DOHH2 (cell line): Measurements from ENCODE around the gene PGBD5.

ENCODE experiments used
- H3F3A ChIP-seq: fragments of 200-600 bp; sonication (generic), shearing (Covaris generic); 2 replicates; pipeline ENCODE4 v1.6.0; 2016; ENCODE audit warnings: antibody characterized with exemption, mild to moderate bottlenecking; ENCODE audit not compliant: control insufficient read depth, insufficient read depth
- H3K27ac ChIP-seq: fragments of 200-600 bp; sonication (generic); 2 replicates; pipeline ENCODE4 v1.5.1; 2014; ENCODE audit warnings: low read depth, mild to moderate bottlenecking, low read length, moderate library complexity
- H3K27me3 ChIP-seq: fragments of 200-600 bp; sonication (generic); 2 replicates; pipeline ENCODE4 v1.6.1; 2014; ENCODE audit warnings: mild to moderate bottlenecking, low read length, mixed read lengths; ENCODE audit not compliant: control insufficient read depth
- H3K36me3 ChIP-seq: fragments of 200-600 bp; sonication (generic); 2 replicates; pipeline ENCODE4 v1.6.1; 2014; ENCODE audit warnings: mild to moderate bottlenecking, low read length, moderate library complexity, mixed read lengths; ENCODE audit not compliant: control insufficient read depth
- H3K4me1 ChIP-seq: fragments of 200-600 bp; sonication (generic); 2 replicates; pipeline ENCODE4 v1.6.1; 2014; ENCODE audit warnings: mild to moderate bottlenecking, low read length, mixed read lengths; ENCODE audit not compliant: control insufficient read depth
- H3K4me2 ChIP-seq: fragments of 200-600 bp; sonication (generic); 2 replicates; pipeline ENCODE4 v1.6.0; 2014; ENCODE audit warnings: mild to moderate bottlenecking, low read length, moderate library complexity
- H3K4me3 ChIP-seq: fragments of 200-600 bp; sonication (generic); 2 replicates; pipeline ENCODE4 v1.5.1; 2014; ENCODE audit warnings: mild to moderate bottlenecking, low read length, mixed read lengths
- H3K79me2 ChIP-seq: fragments of 200-600 bp; sonication (generic); 2 replicates; pipeline ENCODE4 v1.6.1; 2014; ENCODE audit warnings: mild to moderate bottlenecking, low read length, mixed read lengths; ENCODE audit not compliant: control insufficient read depth
- H3K9me2 ChIP-seq: fragments of 200-600 bp; sonication (generic); replicated peaks from 2 replicates; pipeline ENCODE4 v1.6.1; 2014; ENCODE audit warnings: mild to moderate bottlenecking, low read length, mixed read lengths; ENCODE audit not compliant: control insufficient read depth
- H3K9me3 ChIP-seq: fragments of 200-600 bp; sonication (generic); 2 replicates; pipeline ENCODE4 v1.6.1; 2014; ENCODE audit warnings: antibody characterized with exemption, low read length, mixed read lengths; ENCODE audit not compliant: control insufficient read depth, insufficient read depth
- H4K20me1 ChIP-seq: fragments of 200-600 bp; sonication (generic); 2 replicates; pipeline ENCODE4 v1.6.0; 2014; ENCODE audit warnings: low read depth, mild to moderate bottlenecking, antibody characterized with exemption, low read length, moderate library complexity; ENCODE audit not compliant: control insufficient read depth, insufficient read depth
- CTCF ChIP-seq: fragments of 200-600 bp; sonication (generic); IDR thresholded peaks from one replicate; pipeline ENCODE4 v1.5.1; 2014; ENCODE audit warnings: antibody characterized with exemption, mild to moderate bottlenecking, low read depth, low read length; ENCODE audit not compliant: poor library complexity, severe bottlenecking
- EZH2phosphoT487 ChIP-seq: fragments of 200-600 bp; sonication (generic); IDR thresholded peaks from 2 replicates; pipeline ENCODE4 v1.6.1; 2017; ENCODE audit warnings: borderline replicate concordance, mild to moderate bottlenecking, antibody characterized with exemption, low read length, moderate library complexity, mixed read lengths

The PGBD5 gene

GRCh38 chr1:230455291-230455690 lies 29.2 kb upstream of the PGBD5 start:
- Histone ChIP-seq H3K27ac (no peak overlapping the region), H3K4me3 (no peak overlapping the region), H3K9me3 (no peaks in the 10 kb centered on the region), H3K36me3 (no peaks in the 10 kb centered on the region), H4K20me1 (no peaks in the 10 kb centered on the region), H3F3A (no peaks in the 10 kb centered on the region), H3K27me3 (no peaks in the 10 kb centered on the region; the same call in 1 of the 2 replicates), H3K79me2 (no peaks in the 10 kb centered on the region), H3K4me2 (no peak overlapping the region), H3K4me1 (no peaks in the 10 kb centered on the region), H3K9me2 (no peaks in the 10 kb centered on the region)
- TF ChIP-seq EZH2phosphoT487 (no peak), CTCF (no peak)

- TF ChIP-seq CTCF (no peak), EZH2phosphoT487 (no peak)
- no peak overlapping the region for H3K27ac ChIP-seq
- no peaks in the 10 kb centered on the region for H3K4me1 ChIP-seq
- no peaks in the 10 kb centered on the region for H3K79me2 ChIP-seq
- H3K9me3 ChIP-seq = no peaks in the 10 kb centered on the region
- H3F3A ChIP-seq = no peaks in the 10 kb centered on the region
- H3K27me3 ChIP-seq = no peaks in the 10 kb centered on the region
- H3K36me3 ChIP-seq = no peaks in the 10 kb centered on the region
- no peak overlapping the region for H3K4me3 ChIP-seq
- H4K20me1 ChIP-seq = no peaks in the 10 kb centered on the region
- H3K9me2 ChIP-seq = no peaks in the 10 kb centered on the region
- no peak overlapping the region for H3K4me2 ChIP-seq
These were observed 27.2 kb upstream of the PGBD5 start for GRCh38 chr1:230453377-230453776.

- Histone ChIP-seq H3K79me2 (no peaks in the 10 kb centered on the region), H4K20me1 (no peaks in the 10 kb centered on the region), H3K4me1 (no peaks in the 10 kb centered on the region), H3K4me2 (no peak overlapping the region), H3K27me3 (peaks cover 5% of the 10 kb centered on the region), H3K9me2 (no peaks in the 10 kb centered on the region), H3K9me3 (peaks cover 5% of the 10 kb centered on the region; the same call in 1 of the 2 replicates), H3F3A (no peaks in the 10 kb centered on the region), H3K36me3 (no peaks in the 10 kb centered on the region), H3K4me3 (no peak overlapping the region), H3K27ac (no peak overlapping the region)
- no peak for TF ChIP-seq EZH2phosphoT487
- TF ChIP-seq CTCF = no peak
These were observed 15.3 kb upstream of the PGBD5 start for GRCh38 chr1:230441183-230442029.
